MM.1S (cell line): ENCODE results near the gene ABCG4.

ENCODE experiments used
- DNase-seq: peaks from one replicate; pipeline ENCODE4 v3.0.0-alpha.2; 2015
- H2AFZ ChIP-seq: fragments of 300-600 bp; sonication (generic); 2 replicates; pipeline ENCODE4 v1.6.0; 2016; ENCODE audit warnings: antibody characterized with exemption, low read length
- H3F3A ChIP-seq: fragments of 300-600 bp; sonication (generic); 2 replicates; pipeline ENCODE4 v1.6.1; 2016; ENCODE audit warnings: mild to moderate bottlenecking, antibody characterized with exemption, low read length, moderate library complexity, mixed read lengths; ENCODE audit not compliant: insufficient read depth
- H3K27ac ChIP-seq: fragments of 300-600 bp; sonication (generic); 2 replicates; pipeline ENCODE4 v1.5.1; 2016; ENCODE audit warnings: mild to moderate bottlenecking, low read length
- H3K27me3 ChIP-seq: fragments of 300-600 bp; sonication (generic); replicated peaks from 2 replicates; pipeline ENCODE4 v1.6.0; 2016; ENCODE audit warnings: low read length; ENCODE audit not compliant: insufficient read depth
- H3K36me3 ChIP-seq: fragments of 300-600 bp; sonication (generic); replicated peaks from 2 replicates; pipeline ENCODE4 v1.6.1; 2016; ENCODE audit warnings: mild to moderate bottlenecking, low read length, mixed read lengths; ENCODE audit not compliant: insufficient read depth
- H3K4me1 ChIP-seq: fragments of 300-600 bp; sonication (generic); 2 replicates; pipeline ENCODE4 v1.6.1; 2016; ENCODE audit warnings: low read length, mixed read lengths
- H3K4me2 ChIP-seq: fragments of 300-600 bp; sonication (generic); 2 replicates; pipeline ENCODE4 v1.6.0; 2016; ENCODE audit warnings: low read depth, low read length
- H3K4me3 ChIP-seq: fragments of 300-600 bp; sonication (generic); 2 replicates; pipeline ENCODE4 v1.5.1; 2016; ENCODE audit warnings: low read length, mixed read lengths
- H3K79me2 ChIP-seq: fragments of 300-600 bp; sonication (generic); 2 replicates; pipeline ENCODE4 v1.6.1; 2016; ENCODE audit warnings: mixed run types, low read length, mixed read lengths
- H3K9ac ChIP-seq: fragments of 300-600 bp; sonication (generic); 2 replicates; pipeline ENCODE4 v1.6.1; 2016; ENCODE audit warnings: low read length, mixed read lengths
- H3K9me2 ChIP-seq: fragments of 300-600 bp; sonication (generic); replicated peaks from 2 replicates; pipeline ENCODE4 v1.6.1; 2016; ENCODE audit warnings: mild to moderate bottlenecking, low read length, mixed read lengths; ENCODE audit not compliant: insufficient read depth
- H3K9me3 ChIP-seq: fragments of 300-600 bp; sonication (generic); replicated peaks from 2 replicates; pipeline ENCODE4 v1.6.1; 2016; ENCODE audit warnings: mild to moderate bottlenecking, low read length, mixed read lengths; ENCODE audit not compliant: insufficient read depth
- H4K20me1 ChIP-seq: fragments of 300-600 bp; sonication (generic); 2 replicates; pipeline ENCODE4 v1.6.1; 2016; ENCODE audit warnings: mild to moderate bottlenecking, low read length, moderate library complexity, mixed read lengths; ENCODE audit not compliant: insufficient read depth
- CTCF ChIP-seq: fragments of 300-600 bp; sonication (generic); IDR thresholded peaks from 2 replicates; pipeline ENCODE4 v1.5.1; 2016; ENCODE audit warnings: antibody characterized with exemption, low read length, mixed read lengths
- EZH2 ChIP-seq: fragments of 300-600 bp; sonication (generic); optimal IDR thresholded peaks from 2 replicates; pipeline ENCODE3; 2017; ENCODE audit warnings: low read depth, mild to moderate bottlenecking, antibody characterized with exemption, low read length, mixed read lengths
- EZH2phosphoT487 ChIP-seq: fragments of 300-600 bp; sonication (generic); IDR thresholded peaks from 2 replicates; pipeline ENCODE4 v1.6.1; 2018; ENCODE audit warnings: antibody characterized with exemption, low read length

Gene ABCG4

DNA sequence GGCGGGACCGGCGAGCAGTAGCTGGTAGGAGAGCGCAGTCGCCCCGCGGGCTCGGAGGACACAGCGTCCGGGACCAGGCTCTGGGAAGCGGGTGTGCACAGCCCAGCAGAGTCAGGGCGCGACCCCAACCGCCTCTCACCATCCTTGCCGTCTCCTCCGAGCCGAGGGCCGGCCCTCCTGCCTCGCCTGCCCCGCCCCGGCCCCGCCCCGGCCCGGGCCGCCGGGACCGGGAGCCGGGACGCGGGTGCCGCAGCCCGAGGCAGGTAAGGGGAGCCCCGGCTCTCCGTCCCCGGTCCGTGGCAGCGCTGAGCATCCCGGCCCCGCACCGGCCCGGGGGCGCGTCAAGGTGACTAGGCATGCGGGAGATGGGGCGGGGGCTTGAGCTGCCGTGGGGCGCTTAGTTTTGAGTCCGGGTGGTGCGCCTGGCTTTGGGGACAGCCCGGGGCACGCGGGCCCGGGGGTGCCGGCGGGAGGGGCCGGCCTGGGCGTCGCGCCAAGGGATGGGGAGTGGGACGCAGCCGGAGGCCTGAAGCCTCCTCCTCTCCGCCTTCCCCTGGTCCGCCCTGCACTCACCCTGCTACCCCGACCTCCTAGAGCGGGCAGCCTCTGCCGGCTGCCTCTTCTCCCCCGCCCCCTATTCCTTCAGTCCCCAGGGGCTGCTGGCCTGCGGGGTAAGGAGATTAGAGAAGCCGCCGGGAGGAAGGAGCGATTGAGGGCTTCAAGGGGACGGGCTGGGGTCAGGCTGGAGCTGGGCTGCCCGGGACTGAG is at the start of gene ABCG4:
ABCG4 (plus strand) TSS at position 35 of the 768 bp plus-strand sequence. CDS start 914 bp downstream, outside the sequence.
- TF ChIP-seq CTCF, result no peak
- TF ChIP-seq EZH2, result no peak
- no peak for TF ChIP-seq EZH2phosphoT487
- Histone ChIP-seq H3K9me3 (no peaks in the 10 kb centered on the region), H3K27me3 (peaks cover 56% of the 10 kb centered on the region), H3K4me3 (peak within 1 kb of the TSS; percentile 74), H3K27ac (no peak within 1 kb of the TSS), H3K36me3 (no peaks in the 10 kb centered on the region), H3K4me2 (peak within 1 kb of the TSS; percentile 99), H3K4me1 (peaks cover 7% of the 10 kb centered on the region), H3K9me2 (no peaks in the 10 kb centered on the region), H4K20me1 (no peaks in the 10 kb centered on the region), H2AFZ (peak within 1 kb of the TSS; percentile 96), H3F3A (no peaks in the 10 kb centered on the region), H3K79me2 (no peaks in the 10 kb centered on the region), H3K9ac (peak within 1 kb of the TSS; percentile 32; the same call in 1 of the 2 replicates)
- no peak for DNase-seq

GRCh38 chr11:119099711-119100110 is 49.1 kb upstream of the ABCG4 start:
- Histone ChIP-seq H3K27ac (no peak overlapping the region), H3K9me3 (no peaks in the 10 kb centered on the region), H3K27me3 (no peaks in the 10 kb centered on the region), H4K20me1 (no peaks in the 10 kb centered on the region), H2AFZ (no peak overlapping the region), H3K4me1 (peaks cover 32% of the 10 kb centered on the region), H3F3A (peaks cover 31% of the 10 kb centered on the region), H3K9ac (no peak overlapping the region), H3K9me2 (no peaks in the 10 kb centered on the region), H3K79me2 (peaks cover 39% of the 10 kb centered on the region), H3K4me3 (no peak overlapping the region), H3K4me2 (peak overlapping the region; percentile 99), H3K36me3 (no peaks in the 10 kb centered on the region)
- no peak for DNase-seq
- no peak for TF ChIP-seq EZH2phosphoT487
- TF ChIP-seq EZH2, result no peak
- TF ChIP-seq CTCF, result no peak

DNA sequence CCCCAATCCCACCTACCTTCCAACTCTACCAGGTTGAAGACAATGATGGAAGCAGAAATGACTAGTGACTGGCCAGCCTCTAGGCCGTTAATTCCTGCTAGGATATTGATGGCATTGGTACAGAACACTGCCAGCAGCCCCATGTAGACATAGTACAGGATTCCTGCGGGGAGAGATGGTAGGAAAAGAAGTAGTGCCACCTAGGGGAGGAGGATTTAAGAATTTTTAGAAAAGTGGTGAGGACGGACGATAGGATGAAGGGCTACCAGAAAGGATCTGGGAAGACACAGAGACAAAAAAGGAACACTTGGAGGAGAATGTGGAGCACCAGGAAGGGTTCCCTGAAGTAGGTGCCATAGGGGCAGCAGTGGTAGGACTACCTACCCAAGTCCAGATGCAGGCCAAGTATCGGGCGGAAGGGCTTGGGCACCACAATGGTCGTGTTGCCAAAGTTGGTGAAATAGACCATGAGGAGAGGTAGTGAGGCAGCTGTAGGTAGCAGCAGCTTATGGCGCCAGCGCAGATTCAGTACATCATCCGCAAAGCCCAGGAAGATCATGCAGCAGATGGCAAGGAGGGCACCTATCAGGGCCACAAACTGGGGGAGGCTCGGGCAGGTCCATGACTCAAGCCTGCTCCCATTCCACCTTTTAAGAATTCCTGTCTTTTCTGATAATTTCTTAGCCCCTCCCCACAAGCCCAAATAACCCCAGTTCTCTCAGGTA is 48.4 kb upstream of the ABCG4 start:
- H3F3A ChIP-seq, result peaks cover 26% of the 10 kb centered on the region
- no peaks in the 10 kb centered on the region for H3K9me3 ChIP-seq
- H3K9me2 ChIP-seq, result no peaks in the 10 kb centered on the region
- peak overlapping the region; percentile 93; the same call in 1 of the 2 replicates for H3K9ac ChIP-seq
- TF ChIP-seq EZH2 (no peak), EZH2phosphoT487 (no peak), CTCF (peak; percentile 54)
- H3K36me3 ChIP-seq, result no peaks in the 10 kb centered on the region
- DNase-seq, result no peak
- peak overlapping the region; percentile 93 for H3K4me3 ChIP-seq
- peak overlapping the region; percentile 99 for H3K4me2 ChIP-seq
- H3K79me2 ChIP-seq, result peaks cover 34% of the 10 kb centered on the region
- H3K4me1 ChIP-seq, result peaks cover 32% of the 10 kb centered on the region
- H3K27me3 ChIP-seq, result no peaks in the 10 kb centered on the region
- no peak overlapping the region; the same call in 1 of the 2 replicates for H3K27ac ChIP-seq
- no peaks in the 10 kb centered on the region for H4K20me1 ChIP-seq
- peak overlapping the region; percentile 77; the same call in 1 of the 2 replicates for H2AFZ ChIP-seq
